Smooth muscle cell (in vitro differentiated cells): ENCODE data around the gene TMEM129. TPM values are rescaled to one million over a fixed set of nuclear protein-coding genes. Genes with fewer than 3 reads are reported as not detected.

Experiments
- DNase-seq: peaks from one replicate; lab custom pipeline; 2025; ENCODE audit not compliant: unreplicated experiment; lab: John Stamatoyannopoulos, UW
- H2AFZ ChIP-seq: fragments of 200-600 bp; sonication (generic); 2 replicates; pipeline ENCODE4 v1.6.0; 2016; ENCODE audit warnings: antibody characterized with exemption, low read depth, mild to moderate bottlenecking
- H3F3A ChIP-seq: fragments of 200-600 bp; sonication (generic); 2 replicates; pipeline ENCODE4 v1.6.0; 2017; ENCODE audit warnings: antibody characterized with exemption, low read depth
- H3K27ac ChIP-seq: fragments of 200-600 bp; sonication (generic); 2 replicates; pipeline ENCODE4 v1.5.1; 2016; ENCODE audit warnings: low read depth, mild to moderate bottlenecking
- H3K27me3 ChIP-seq: fragments of 200-600 bp; sonication (generic); 2 replicates; pipeline ENCODE4 v1.6.1; 2016; ENCODE audit warnings: low read depth, mild to moderate bottlenecking
- H3K36me3 ChIP-seq: fragments of 200-600 bp; sonication (generic); 2 replicates; pipeline ENCODE4 v1.5.1; 2016; ENCODE audit warnings: low read depth
- H3K4me1 ChIP-seq: fragments of 200-600 bp; sonication (generic); 2 replicates; pipeline ENCODE4 v1.5.1; 2016; ENCODE audit warnings: low read depth
- H3K4me2 ChIP-seq: fragments of 200-600 bp; sonication (generic); 2 replicates; pipeline ENCODE4 v1.6.0; 2016; ENCODE audit warnings: mild to moderate bottlenecking
- H3K4me3 ChIP-seq: fragments of 200-600 bp; sonication (generic); 2 replicates; pipeline ENCODE4 v1.5.1; 2016; ENCODE audit warnings: mild to moderate bottlenecking
- H3K79me2 ChIP-seq: fragments of 200-600 bp; sonication (generic); 2 replicates; pipeline ENCODE4 v1.6.0; 2016; ENCODE audit warnings: low read depth, mild to moderate bottlenecking
- H3K9ac ChIP-seq: fragments of 200-600 bp; sonication (generic); 2 replicates; pipeline ENCODE4 v1.6.0; 2016; ENCODE audit warnings: low read depth
- H3K9me3 ChIP-seq: fragments of 200-600 bp; sonication (generic); replicated peaks from 2 replicates; pipeline ENCODE4 v1.5.1; 2016; ENCODE audit warnings: low read depth
- H4K20me1 ChIP-seq: fragments of 200-600 bp; sonication (generic); 2 replicates; pipeline ENCODE4 v1.6.0; 2016; ENCODE audit warnings: low read depth
- WGBS: methylation state at CpG from one replicate; pipeline ENCODE4 v1.1.7; 2016; ENCODE audit warnings: low lambda C conversion rate; 5-methylcytosine and 5-hydroxymethylcytosine counted together
- polyA plus RNA-seq: library from polyadenylated mRNA; unstranded; fragments of >200 nt; fragmentation: Nextera tagmentation; extraction: Ambion mirVana; gene quantifications from 2 replicates; pipeline ENCODE4 v1.2.1, GENCODE V29; 2016
- total RNA-seq: library from RNA; depleted of rRNA; stranded (reverse); fragments of >200 nt; gene quantifications from 2 replicates; pipeline ENCODE4 v1.2.3, GENCODE V29; 2014
- TF ChIP-seq, protein P1 (sequence below): fragments of 200-600 bp; sonication (generic); IDR thresholded peaks from 2 replicates; pipeline ENCODE4 v1.5.1; 2017; ENCODE audit warnings: borderline replicate concordance, mild to moderate bottlenecking, antibody characterized with exemption; ENCODE audit not compliant: insufficient read depth, poor library complexity, severe bottlenecking

The TMEM129 gene
- total and polyA plus RNA-seq, 2 experiments from 2014 or later = 30.4 to 50.5 TPM

DNA sequence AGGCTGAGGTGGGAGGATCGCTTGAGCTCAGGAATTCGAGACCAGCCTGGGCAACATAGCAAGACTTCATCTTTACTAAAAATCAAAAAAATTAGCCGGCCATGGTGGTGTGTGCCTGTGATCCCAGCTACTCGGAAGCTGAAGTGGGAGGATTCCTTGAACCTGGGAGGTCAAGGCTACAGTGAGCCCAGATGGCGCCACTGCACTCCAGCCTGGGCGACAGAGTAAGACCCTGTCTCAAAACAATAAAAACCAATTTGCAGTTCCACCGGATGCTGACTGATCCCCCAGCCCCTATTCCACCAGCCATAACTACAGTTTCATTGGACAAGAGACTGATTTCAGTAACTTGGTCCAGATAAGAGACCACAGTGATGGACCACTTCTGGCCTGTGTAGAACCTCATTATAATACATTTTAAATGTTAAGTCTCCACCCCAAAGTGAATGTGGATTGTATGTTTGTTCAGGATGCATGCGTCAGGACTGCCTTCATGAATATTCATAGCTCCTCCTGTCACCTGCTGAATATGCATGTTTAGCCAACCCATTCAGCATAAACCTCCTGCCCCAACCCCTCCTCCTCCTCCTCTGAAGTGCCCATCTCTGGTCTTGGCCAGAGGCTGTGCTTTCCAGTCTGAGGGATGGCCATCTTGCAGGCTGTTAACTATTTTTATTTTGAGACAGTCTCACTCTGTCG, 6.7 kb downstream of the TMEM129 start:
- WGBS = 90% methylated on average over 9 of the region's 9 CpGs
- Histone ChIP-seq H3K9ac (no peak overlapping the region), H3F3A (no peaks in the 10 kb centered on the region), H3K4me3 (no peak overlapping the region), H3K36me3 (no peaks in the 10 kb centered on the region), H3K4me1 (peaks cover 11% of the 10 kb centered on the region), H3K27ac (no peak overlapping the region), H4K20me1 (peaks cover 22% of the 10 kb centered on the region), H3K27me3 (no peaks in the 10 kb centered on the region), H2AFZ (no peak overlapping the region), H3K4me2 (no peak overlapping the region), H3K79me2 (peaks cover 30% of the 10 kb centered on the region), H3K9me3 (no peaks in the 10 kb centered on the region)
- DNase-seq = no peak
- TF ChIP-seq, protein P1, sequence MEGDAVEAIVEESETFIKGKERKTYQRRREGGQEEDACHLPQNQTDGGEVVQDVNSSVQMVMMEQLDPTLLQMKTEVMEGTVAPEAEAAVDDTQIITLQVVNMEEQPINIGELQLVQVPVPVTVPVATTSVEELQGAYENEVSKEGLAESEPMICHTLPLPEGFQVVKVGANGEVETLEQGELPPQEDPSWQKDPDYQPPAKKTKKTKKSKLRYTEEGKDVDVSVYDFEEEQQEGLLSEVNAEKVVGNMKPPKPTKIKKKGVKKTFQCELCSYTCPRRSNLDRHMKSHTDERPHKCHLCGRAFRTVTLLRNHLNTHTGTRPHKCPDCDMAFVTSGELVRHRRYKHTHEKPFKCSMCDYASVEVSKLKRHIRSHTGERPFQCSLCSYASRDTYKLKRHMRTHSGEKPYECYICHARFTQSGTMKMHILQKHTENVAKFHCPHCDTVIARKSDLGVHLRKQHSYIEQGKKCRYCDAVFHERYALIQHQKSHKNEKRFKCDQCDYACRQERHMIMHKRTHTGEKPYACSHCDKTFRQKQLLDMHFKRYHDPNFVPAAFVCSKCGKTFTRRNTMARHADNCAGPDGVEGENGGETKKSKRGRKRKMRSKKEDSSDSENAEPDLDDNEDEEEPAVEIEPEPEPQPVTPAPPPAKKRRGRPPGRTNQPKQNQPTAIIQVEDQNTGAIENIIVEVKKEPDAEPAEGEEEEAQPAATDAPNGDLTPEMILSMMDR = no peak

DNA sequence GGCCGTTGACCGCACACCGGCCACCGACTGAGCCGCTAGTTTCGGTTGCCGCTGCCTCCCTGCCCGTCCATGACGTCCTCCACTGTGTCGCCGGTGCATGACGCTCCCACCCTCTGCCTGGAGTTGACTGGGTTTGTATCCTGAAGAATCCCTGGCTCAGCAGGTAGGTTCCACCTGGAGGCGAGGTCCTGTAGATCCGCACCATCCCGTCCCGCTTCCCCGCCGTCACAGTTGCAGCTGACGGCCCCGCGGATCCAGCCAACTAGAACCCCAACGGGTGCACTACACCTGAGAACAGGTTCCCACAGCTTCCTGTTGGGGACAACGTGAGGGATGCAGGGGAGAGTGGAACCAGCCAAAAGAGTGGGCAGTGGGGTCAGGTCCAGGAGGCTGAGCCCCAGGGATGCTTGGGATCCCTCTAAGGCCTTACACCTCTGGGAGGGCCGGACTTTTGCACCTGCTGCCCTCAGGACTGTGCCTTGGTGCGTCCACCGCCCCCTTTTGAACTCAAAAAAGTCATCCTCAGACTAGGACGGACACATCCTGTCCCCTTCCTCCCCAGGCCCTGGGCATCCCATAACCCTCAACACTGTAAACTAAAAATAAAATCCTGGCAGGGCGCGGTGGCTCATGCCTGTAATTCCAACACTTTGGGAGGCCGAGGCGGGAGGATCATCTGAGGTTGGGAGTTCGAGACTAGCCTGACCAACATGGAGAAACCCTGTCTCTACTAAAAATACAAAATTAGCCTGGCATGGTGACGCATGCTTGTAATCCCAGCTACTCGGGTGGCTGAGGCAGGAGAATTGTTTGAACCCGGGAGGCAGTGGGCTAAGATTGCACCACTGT, 7.9 kb downstream of the TMEM129 start:
- DNase-seq = no peak
- H3K27ac ChIP-seq = peak overlapping the region; percentile 97
- TF ChIP-seq, protein P1 = no peak
- H3K79me2 ChIP-seq = peaks cover 31% of the 10 kb centered on the region
- H3K4me1 ChIP-seq = peaks cover 17% of the 10 kb centered on the region
- peak overlapping the region; percentile 93 for H2AFZ ChIP-seq
- peak overlapping the region; percentile 86 for H3K4me2 ChIP-seq
- H3F3A ChIP-seq = peaks cover 7% of the 10 kb centered on the region
- peak overlapping the region; percentile 96 for H3K9ac ChIP-seq
- peak overlapping the region; percentile 88 for H3K4me3 ChIP-seq
- no peaks in the 10 kb centered on the region for H3K27me3 ChIP-seq
- H4K20me1 ChIP-seq = peaks cover 34% of the 10 kb centered on the region
- WGBS = 33% methylated on average over 35 of the region's 35 CpGs
- no peaks in the 10 kb centered on the region for H3K36me3 ChIP-seq
- H3K9me3 ChIP-seq = no peaks in the 10 kb centered on the region

DNA sequence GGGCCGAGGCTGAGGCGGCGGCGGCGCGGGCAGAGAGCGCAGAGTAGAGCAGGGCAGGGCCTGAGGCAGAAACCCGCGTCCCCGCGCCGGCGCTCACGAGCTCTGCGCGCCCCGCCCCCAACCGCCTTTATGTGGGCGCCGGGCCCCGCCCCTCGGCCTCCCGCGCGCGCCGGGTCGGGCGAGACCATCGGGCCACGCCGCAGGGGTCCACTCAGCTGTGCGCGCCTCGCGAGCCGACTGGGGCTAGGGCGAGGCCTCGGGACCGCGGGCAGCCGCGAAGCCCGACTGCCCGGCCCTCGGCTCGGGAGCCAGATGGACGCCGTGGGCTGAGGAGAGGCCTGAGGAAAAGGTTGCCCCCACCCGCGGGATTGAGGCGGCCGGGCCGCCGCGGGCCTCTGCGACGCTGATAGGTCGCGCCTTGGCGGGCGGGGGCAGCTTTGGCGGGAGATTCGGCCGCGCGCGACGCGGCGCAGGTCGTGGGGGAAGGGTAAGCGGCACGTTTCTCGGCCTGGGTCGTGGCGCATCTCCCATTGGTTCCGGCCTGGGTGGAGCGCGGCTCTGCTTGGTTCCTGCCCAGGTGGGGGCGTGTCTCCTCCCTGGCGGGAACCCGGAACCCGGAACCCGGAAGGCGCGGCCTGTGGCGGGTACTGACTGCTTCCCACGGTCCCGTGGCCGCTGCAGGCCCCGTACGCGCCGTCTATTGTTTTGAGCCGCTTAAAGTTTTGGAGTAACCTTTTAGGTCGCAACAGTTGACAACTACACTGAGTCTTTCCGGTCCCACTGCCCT, 8.7 kb downstream of the TMEM129 start, which contains the start of gene SLBP:
TSS of gene SLBP (minus strand) at position 104 of the 787 bp plus-strand sequence. CDS start 131 bp downstream, outside the sequence.
- H4K20me1 ChIP-seq = peaks cover 42% of the 10 kb centered on the region
- H3K4me3 ChIP-seq = peak within 1 kb of the TSS; percentile 88
- peak within 1 kb of the TSS; percentile 96 for H3K9ac ChIP-seq
- peak within 1 kb of the TSS; percentile 93 for H2AFZ ChIP-seq
- no peaks in the 10 kb centered on the region for H3K27me3 ChIP-seq
- TF ChIP-seq, protein P1 = no peak
- peaks cover 17% of the 10 kb centered on the region for H3K4me1 ChIP-seq
- H3K27ac ChIP-seq = peak within 1 kb of the TSS; percentile 97
- H3F3A ChIP-seq = peaks cover 7% of the 10 kb centered on the region
- no peaks in the 10 kb centered on the region for H3K9me3 ChIP-seq
- under 1% methylated on average over 76 of the region's 98 CpGs for WGBS
- DNase-seq = peak; percentile 85
- peak within 1 kb of the TSS; percentile 86 for H3K4me2 ChIP-seq
- H3K36me3 ChIP-seq = no peaks in the 10 kb centered on the region
- H3K79me2 ChIP-seq = peaks cover 38% of the 10 kb centered on the region
